Stimulated activated naive CD4-positive, alpha-beta T cell treated with Interleukin-2 at 50 U/mL for 16 hours (primary cell): ENCODE measurements around the gene MTFR1L.
"Not testable (repeated sequence)": the region's sequence is repeated elsewhere in the genome, so short reads cannot be mapped to it uniquely, and the experiment has no call there.

Source experiments
- DNase-seq: peaks from one replicate; lab custom pipeline; 2025; lab: John Stamatoyannopoulos, UW

MTFR1L gene

GRCh38 chr1:25825605-25826004 is 5.9 kb downstream of the MTFR1L start:
- no peak for DNase-seq

- no peak for DNase-seq
Measured at GRCh38 chr1:25826571-25826970, 6.8 kb downstream of the MTFR1L start.

- no peak for DNase-seq
Measured at GRCh38 chr1:25828491-25828890, 8.7 kb downstream of the MTFR1L start.

GRCh38 chr1:25829046-25829445 is 9.3 kb downstream of the MTFR1L start:
- DNase-seq, result no peak

- no peak for DNase-seq
Measured at GRCh38 chr1:25831569-25832196, 11.9 kb downstream of the MTFR1L start.

GRCh38 chr1:25832336-25833037 is 12.7 kb downstream of the MTFR1L start:
- no peak for DNase-seq

- no peak for DNase-seq
Measured at GRCh38 chr1:25833158-25833557, 13.4 kb downstream of the MTFR1L start.

GRCh38 chr1:25834894-25835293 is 15.1 kb downstream of the MTFR1L start:
- DNase-seq, result no peak

- DNase-seq, result no peak
Measured at GRCh38 chr1:25836695-25837094, 16.9 kb downstream of the MTFR1L start.

GRCh38 chr1:25837262-25837875 is 17.6 kb downstream of the MTFR1L start:
- DNase-seq, result no peak

- DNase-seq, result not testable (repeated sequence)
Measured at GRCh38 chr1:25839808-25840207, 20.1 kb downstream of the MTFR1L start.

- DNase-seq, result no peak
Measured at GRCh38 chr1:25843483-25843882, 23.7 kb downstream of the MTFR1L start.

GRCh38 chr1:25844536-25845337 is 25.0 kb downstream of the MTFR1L start:
- no peak for DNase-seq

GRCh38 chr1:25845664-25846063 is 25.9 kb downstream of the MTFR1L start:
- DNase-seq, result no peak

GRCh38 chr1:25847929-25848328 is 28.2 kb downstream of the MTFR1L start:
- no peak for DNase-seq

GRCh38 chr1:25848531-25848930 is 28.8 kb downstream of the MTFR1L start:
- DNase-seq, result no peak

- DNase-seq, result no peak
Measured at GRCh38 chr1:25854554-25854953, 34.8 kb downstream of the MTFR1L start.

GRCh38 chr1:25856856-25857255 is 37.1 kb downstream of the MTFR1L start:
- DNase-seq, result no peak

GRCh38 chr1:25858494-25858893 is 38.7 kb downstream of the MTFR1L start:
- no peak for DNase-seq

- DNase-seq, result peak; percentile 88
Measured at GRCh38 chr1:25858906-25859789, 39.4 kb downstream of the MTFR1L start, which contains the start of gene AUNIP. Gene AUNIP (minus strand): TSS chr1:25859457. CDS start chr1:25859357, 100 bp downstream.
